Thyroid gland (tissue), 4 donors: ENCODE measurements around the gene ASB5. TPM values are rescaled to one million over a fixed set of nuclear protein-coding genes. Genes with fewer than 3 reads are reported as not detected.
"Not testable (repeated sequence)": the region's sequence is repeated elsewhere in the genome, so short reads cannot be mapped to it uniquely, and the experiment has no call there.

Source experiments
- DNase-seq, 2 donors: peaks; one replicate each; pipeline ENCODE4 v3.0.0-alpha.2; 2019
- H3K27ac ChIP-seq, 3 donors: fragments of 200-600 bp; sonication (generic); 1 replicate in 2 of 3; 2 replicates in 1 of 3; pipeline ENCODE4 v1.5.1; 2016 to 2019; ENCODE audit warnings: mild to moderate bottlenecking in 1 of 3, moderate library complexity in 1 of 3
- H3K27me3 ChIP-seq: fragments of 200-600 bp; sonication (generic); one replicate; pipeline ENCODE4 v1.5.1; 2019
- H3K36me3 ChIP-seq, 2 donors: fragments of 200-600 bp; sonication (generic); one replicate each; pipeline ENCODE4 v1.5.1; 2016 to 2019
- H3K4me1 ChIP-seq, 2 donors: fragments of 200-600 bp; sonication (generic); one replicate each; pipeline ENCODE4 v1.5.1; 2017 to 2019
- H3K4me3 ChIP-seq, 3 donors: fragments of 200-600 bp; sonication (generic); replicated peaks in 1 of 3; 1 replicate in 2 of 3; 2 replicates in 1 of 3; pipeline ENCODE4 v1.5.1; 2016; ENCODE audit warnings: mild to moderate bottlenecking in 1 of 3
- H3K9me3 ChIP-seq: fragments of 200-600 bp; sonication (generic); one replicate; pipeline ENCODE4 v1.5.1; 2017
- CTCF ChIP-seq, 6 experiments: fragments of 200-600 bp in 3 of 6; fragments of 450-650 bp in 3 of 6; sonication (generic) in 3 of 6; IDR thresholded peaks; one replicate each; pipeline ENCODE4 v1.5.1; 2016 to 2019; ENCODE audit warnings: antibody characterized with exemption in 6 of 6, mild to moderate bottlenecking in 2 of 6, inconsistent platforms in 1 of 6, moderate library complexity in 1 of 6
- POLR2A ChIP-seq, 2 donors: fragments of 450-650 bp; IDR thresholded peaks; one replicate each; pipeline ENCODE4 v1.6.1; 2017; ENCODE audit warnings: antibody characterized with exemption in 2 of 2, mild to moderate bottlenecking in 2 of 2, moderate library complexity in 1 of 2
- WGBS, 2 donors: methylation state at CpG; one replicate each; pipeline ENCODE4 v1.1.5; 2017; 5-methylcytosine and 5-hydroxymethylcytosine counted together
- intact Hi-C: fragments of 100-400 bp; cut with DNase I; formaldehyde crosslinking; loops from one replicate; pipeline ENCODE4 v1.15.1; 2023
- total RNA-seq, 4 donors: library from RNA; depleted of rRNA; stranded (reverse); fragments of >200 nt; gene quantifications; one replicate each; pipeline ENCODE4 v1.2.3, GENCODE V29; 2016

Gene ASB5
- total RNA-seq, 4 donors from 2014 or later, result 0.13 TPM; not detected in 3

GRCh38 chr4:176300036-176300435 lies 31.0 kb upstream of the ASB5 start:
- Histone ChIP-seq H3K4me3 (no peak overlapping the region), H3K27ac (no peak overlapping the region), H3K27me3 (no peaks in the 10 kb centered on the region), H3K9me3 (no peaks in the 10 kb centered on the region), H3K4me1 (no peaks in the 10 kb centered on the region), H3K36me3 (no peaks in the 10 kb centered on the region)
- DNase-seq, result no peak
- intact Hi-C loops, result no loop called here
- 91 to 92% methylated on average over 7 to 8 of the region's 9 CpGs for WGBS, 2 donors
- TF ChIP-seq POLR2A (IDR thresholded peaks at IDR 0.05), result no peak
- no peak for TF ChIP-seq CTCF (IDR thresholded peaks at IDR 0.05)

- Histone ChIP-seq H3K4me3 (no peak overlapping the region), H3K27ac (no peak overlapping the region), H3K27me3 (no peaks in the 10 kb centered on the region), H3K4me1 (no peaks in the 10 kb centered on the region), H3K36me3 (no peaks in the 10 kb centered on the region), H3K9me3 (no peaks in the 10 kb centered on the region)
- DNase-seq, result no peak
- 63 to 73% methylated on average over 6 of the region's 6 CpGs for WGBS, 2 donors
- intact Hi-C loops, result no loop called here
- TF ChIP-seq CTCF (IDR thresholded peaks at IDR 0.05), result no peak
- TF ChIP-seq POLR2A (IDR thresholded peaks at IDR 0.05), result no peak
These were observed 29.6 kb upstream of the ASB5 start for GRCh38 chr4:176298664-176299063.

- WGBS, 2 donors, result 42 to 60% methylated on average over 5 of the region's 5 CpGs
- DNase-seq, H3K4me1 ChIP-seq, intact Hi-C loops, H3K27me3 ChIP-seq, H3K36me3 ChIP-seq, H3K27ac ChIP-seq, H3K9me3 ChIP-seq, H3K4me3 ChIP-seq: not testable (repeated sequence)
These were observed 26.9 kb upstream of the ASB5 start for GRCh38 chr4:176295907-176296306.

- no peaks in the 10 kb centered on the region for H3K4me1 ChIP-seq
- 90 to 94% methylated on average over 1 of the region's 1 CpG for WGBS, 2 donors
- H3K9me3 ChIP-seq, result no peaks in the 10 kb centered on the region
- no peaks in the 10 kb centered on the region for H3K27me3 ChIP-seq
- intact Hi-C loops, result no loop called here
- H3K4me3 ChIP-seq, result no peak overlapping the region
- no peaks in the 10 kb centered on the region for H3K36me3 ChIP-seq
- DNase-seq, result no peak
- H3K27ac ChIP-seq, result no peak overlapping the region
- TF ChIP-seq POLR2A (IDR thresholded peaks at IDR 0.05) (no peak), CTCF (IDR thresholded peaks at IDR 0.05) (no peak)
These were observed 24.6 kb upstream of the ASB5 start for GRCh38 chr4:176293660-176294059.

- 87 to 90% methylated on average over 1 of the region's 1 CpG for WGBS, 2 donors
- Histone ChIP-seq H3K36me3 (no peaks in the 10 kb centered on the region), H3K27ac (no peak overlapping the region), H3K4me1 (no peaks in the 10 kb centered on the region), H3K9me3 (no peaks in the 10 kb centered on the region), H3K27me3 (no peaks in the 10 kb centered on the region), H3K4me3 (no peak overlapping the region)
- DNase-seq, result no peak
- intact Hi-C loops, result no loop called here
- TF ChIP-seq POLR2A (IDR thresholded peaks at IDR 0.05) (no peak), CTCF (IDR thresholded peaks at IDR 0.05) (no peak)
These were observed 23.9 kb upstream of the ASB5 start for GRCh38 chr4:176292920-176293319.

- no peak overlapping the region for H3K27ac ChIP-seq
- 83 to 85% methylated on average over 3 of the region's 3 CpGs for WGBS, 2 donors
These were observed 22.7 kb upstream of the ASB5 start for GRCh38 chr4:176291748-176292147.

More at GRCh38 chr4:176291748-176292147, 22.7 kb upstream of the ASB5 start:
- intact Hi-C loops, result no loop called here
- H3K36me3 ChIP-seq, result no peaks in the 10 kb centered on the region
- H3K9me3 ChIP-seq, result no peaks in the 10 kb centered on the region
- no peaks in the 10 kb centered on the region for H3K27me3 ChIP-seq
- H3K4me3 ChIP-seq, result no peak overlapping the region
- DNase-seq, result no peak
- no peak for TF ChIP-seq POLR2A (IDR thresholded peaks at IDR 0.05)
- no peak for TF ChIP-seq CTCF (IDR thresholded peaks at IDR 0.05)
- H3K4me1 ChIP-seq, result no peaks in the 10 kb centered on the region
